Stimulated activated CD8-positive, alpha-beta memory T cell treated with anti-CD3 and anti-CD28 coated beads, Interleukin-7, amount 100 ng/mL, for 24 hours (primary cell): ENCODE data around the gene RC3H2.
"Not testable (repeated sequence)": the region's sequence is repeated elsewhere in the genome, so short reads cannot be mapped to it uniquely, and the experiment has no call there.

Experiments
- DNase-seq: peaks from one replicate; pipeline ENCODE4 v3.0.0-alpha.2; 2020; ENCODE audit warnings: low read depth

RC3H2 gene

DNA sequence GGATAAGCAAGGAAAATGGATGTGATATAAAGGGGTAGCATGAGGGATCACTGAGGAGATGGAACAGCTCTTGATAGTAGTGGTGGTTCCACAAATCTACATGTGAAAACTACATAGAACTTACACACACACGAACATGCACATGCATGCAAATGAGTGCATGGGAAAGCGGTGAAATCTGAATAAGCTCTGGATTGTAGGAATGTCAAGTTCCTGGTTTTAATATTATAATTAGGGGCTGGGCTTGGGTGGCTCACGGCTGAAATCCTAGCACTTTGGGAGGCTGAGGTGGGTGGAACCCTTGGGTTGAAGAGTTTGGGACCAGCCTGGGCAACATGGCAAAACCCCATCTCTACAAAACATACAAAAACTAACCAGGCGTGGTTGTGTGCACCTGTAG lies 63.7 kb downstream of the RC3H2 start:
- no peak for DNase-seq

DNA sequence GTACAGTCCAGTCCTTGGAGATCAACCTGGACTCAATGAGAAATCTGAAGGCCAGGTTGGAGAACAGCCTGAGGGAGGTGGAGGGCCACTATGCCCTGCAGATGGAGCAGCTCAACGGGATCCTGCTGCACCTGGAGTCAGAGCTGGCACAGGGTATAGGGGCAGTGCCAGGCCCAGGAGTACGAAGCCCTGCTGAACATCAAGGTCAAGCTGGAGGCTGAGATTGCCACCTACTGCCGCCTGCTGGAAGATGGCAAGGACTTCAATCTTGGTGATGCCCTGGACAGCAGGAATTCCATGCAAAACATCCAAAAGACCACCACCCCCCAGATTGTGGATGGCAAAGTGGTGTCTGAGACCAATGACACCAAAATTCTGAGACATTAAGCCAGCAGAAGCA lies 66.7 kb downstream of the RC3H2 start:
- not testable (repeated sequence) for DNase-seq

DNA sequence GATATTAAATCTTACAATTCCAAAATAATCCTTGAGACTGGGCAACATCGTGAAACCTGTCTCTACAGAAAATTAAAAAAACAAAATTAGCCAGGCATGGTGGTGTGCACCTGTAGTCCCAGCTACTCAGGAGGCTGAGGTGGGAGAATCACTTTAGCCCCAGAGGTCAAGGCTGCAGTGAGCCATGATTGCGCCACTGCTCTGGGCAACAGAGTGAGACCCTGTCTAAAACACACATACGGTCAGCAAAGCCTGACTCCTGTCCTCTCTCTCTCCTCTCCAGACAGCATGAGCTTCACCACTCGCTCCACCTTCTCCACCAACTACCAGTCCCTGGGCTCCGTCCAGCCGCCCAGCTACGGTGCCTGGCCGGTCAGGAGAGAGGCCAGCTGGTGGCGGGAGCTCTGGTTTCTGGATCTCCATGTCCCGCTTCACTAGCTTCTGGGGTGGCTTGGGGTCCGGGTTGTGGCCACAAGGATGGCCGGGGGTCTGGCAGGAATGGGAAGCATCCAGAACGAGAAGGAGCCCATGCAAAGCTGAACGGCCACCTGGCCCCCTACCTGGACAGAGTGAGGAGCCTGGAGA lies 67.8 kb downstream of the RC3H2 start:
- no peak for DNase-seq

GRCh38 chr9:122835313-122835731 lies 69.8 kb downstream of the RC3H2 start:
- no peak for DNase-seq

DNA sequence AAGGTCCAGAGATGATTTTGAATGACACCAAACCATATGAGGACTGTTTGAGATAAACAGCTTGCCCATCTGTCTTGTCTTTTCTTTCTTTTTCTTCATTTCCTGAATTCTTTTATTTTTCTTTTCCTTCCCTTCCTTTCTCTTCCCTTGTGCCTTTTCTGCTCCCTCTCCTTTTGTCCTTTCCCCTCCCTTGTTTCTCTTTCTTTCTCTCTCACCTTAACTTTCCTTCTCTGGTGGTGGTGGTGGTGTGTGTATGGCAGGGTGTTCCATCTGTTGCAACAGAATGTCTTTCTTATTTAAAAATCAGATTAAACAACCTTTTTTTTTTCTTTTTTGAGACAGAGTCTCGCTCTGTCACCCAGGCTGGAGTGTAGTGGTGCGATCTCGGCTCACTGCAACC lies 73.0 kb downstream of the RC3H2 start:
- DNase-seq: no peak

DNA sequence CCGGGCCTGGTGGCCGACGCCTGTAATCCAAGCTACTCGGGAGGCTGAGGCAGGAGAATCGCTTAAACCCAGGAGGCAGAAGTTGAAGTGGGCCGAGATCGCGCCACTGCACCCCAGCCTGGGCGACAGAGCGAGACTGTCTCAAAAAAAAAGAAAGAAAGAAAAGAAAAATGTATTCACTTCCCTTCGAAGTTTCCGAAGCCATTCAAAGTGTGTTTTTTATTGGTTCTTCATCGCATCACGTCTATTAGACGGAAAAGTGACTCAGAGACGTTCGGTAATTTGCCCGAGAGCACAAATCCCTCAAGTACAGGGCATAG lies 76.2 kb downstream of the RC3H2 start:
- DNase-seq: not testable (repeated sequence)

DNA sequence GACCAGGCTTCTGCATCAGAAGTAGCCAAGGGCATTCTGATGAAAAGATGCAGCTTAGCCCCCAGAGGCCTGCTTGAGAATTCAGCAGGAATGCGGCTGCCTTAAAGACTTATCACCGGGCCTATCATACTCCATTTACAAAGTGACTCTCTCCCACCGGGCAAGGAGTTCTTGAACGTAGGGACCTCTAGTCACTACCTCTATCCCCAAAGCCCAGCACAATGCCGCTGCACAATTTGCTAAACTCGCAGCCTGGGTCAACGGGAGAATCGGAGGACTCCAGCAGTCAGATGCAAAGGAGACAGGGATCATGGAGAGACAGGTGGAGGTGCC lies 77.4 kb downstream of the RC3H2 start:
- DNase-seq: no peak

GRCh38 chr9:122822938-122823337 lies 82.2 kb downstream of the RC3H2 start:
- DNase-seq: no peak

DNA sequence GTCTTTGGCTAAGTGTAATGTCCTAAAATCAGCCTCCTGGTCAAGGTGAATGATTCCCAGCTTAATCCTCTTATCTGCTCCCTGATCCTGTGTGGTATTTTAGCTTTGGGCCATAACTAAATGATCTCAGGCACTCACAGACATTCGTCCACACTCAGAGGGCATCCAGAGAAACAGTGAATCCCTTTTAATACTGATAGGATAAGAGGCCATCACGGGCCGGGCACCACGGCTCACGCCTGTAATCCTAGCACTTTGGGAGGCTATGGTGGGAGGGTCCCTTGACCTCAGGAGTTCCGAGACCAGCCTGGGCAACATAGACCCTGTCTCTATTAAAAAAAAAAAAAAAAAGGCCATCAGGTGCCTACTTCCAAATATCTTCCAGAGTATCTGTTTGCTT lies 83.1 kb downstream of the RC3H2 start:
- no peak for DNase-seq

DNA sequence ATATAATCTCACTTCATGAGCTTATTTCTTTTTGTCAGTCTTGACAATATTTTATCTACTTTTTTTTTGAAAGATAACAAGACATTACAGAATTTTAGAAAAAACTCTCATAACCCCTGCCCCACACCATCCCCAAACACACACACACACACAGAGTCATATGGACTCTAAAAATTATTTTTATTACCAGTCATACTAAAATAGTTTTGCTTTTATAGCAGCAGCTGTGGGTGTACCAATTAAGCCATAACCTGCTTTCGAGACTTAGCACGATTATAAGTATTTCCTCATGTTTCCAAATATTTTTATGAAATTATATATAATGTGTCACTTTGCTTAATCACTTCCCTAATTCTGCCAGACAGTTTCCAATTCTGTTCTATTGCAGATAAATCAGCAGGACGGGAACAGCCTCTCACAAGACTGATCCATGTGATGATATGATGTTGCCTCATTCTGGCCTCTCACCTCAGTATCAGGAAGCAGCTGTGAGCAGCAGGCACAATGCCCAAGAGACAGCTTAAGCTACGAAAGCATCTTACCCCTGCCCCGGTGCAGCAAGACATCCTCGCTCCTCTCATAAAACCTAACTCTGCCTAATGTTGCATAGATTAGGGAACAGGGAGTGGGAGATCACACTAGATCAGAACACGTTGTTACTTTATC lies 83.7 kb downstream of the RC3H2 start:
- no peak for DNase-seq

GRCh38 chr9:122820490-122820845 lies 84.7 kb downstream of the RC3H2 start:
- DNase-seq: no peak

GRCh38 chr9:122819791-122820489 lies 85.2 kb downstream of the RC3H2 start:
- no peak for DNase-seq

GRCh38 chr9:122819326-122819725 lies 85.8 kb downstream of the RC3H2 start:
- no peak for DNase-seq

GRCh38 chr9:122816163-122816867 lies 88.8 kb downstream of the RC3H2 start:
- DNase-seq: no peak

GRCh38 chr9:122815544-122815943 lies 89.6 kb downstream of the RC3H2 start:
- DNase-seq: no peak

DNA sequence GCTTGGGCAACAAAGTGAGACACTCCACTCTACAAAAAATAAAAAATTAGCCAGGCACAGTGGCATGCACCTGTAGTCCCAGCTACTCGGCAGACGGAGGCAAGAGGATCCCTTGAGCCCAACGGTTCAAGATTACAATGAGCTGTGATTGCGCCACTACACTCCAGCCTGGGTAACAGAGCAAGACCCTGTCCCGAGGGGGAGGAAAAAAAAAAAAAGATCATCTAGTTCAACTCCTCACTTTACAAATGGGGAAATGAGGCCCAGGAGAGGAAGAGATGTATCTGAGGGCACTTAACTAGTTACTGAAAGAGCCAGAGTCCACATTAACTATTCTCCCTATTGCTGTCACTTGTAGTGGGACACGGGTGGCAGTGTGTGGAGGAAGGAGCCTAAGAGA lies 90.6 kb downstream of the RC3H2 start:
- DNase-seq: no peak

- DNase-seq: no peak
Measured at GRCh38 chr9:122812736-122813135, 92.4 kb downstream of the RC3H2 start.

- DNase-seq: peak; percentile 59
Measured at GRCh38 chr9:122810306-122810946, 94.7 kb downstream of the RC3H2 start.

DNA sequence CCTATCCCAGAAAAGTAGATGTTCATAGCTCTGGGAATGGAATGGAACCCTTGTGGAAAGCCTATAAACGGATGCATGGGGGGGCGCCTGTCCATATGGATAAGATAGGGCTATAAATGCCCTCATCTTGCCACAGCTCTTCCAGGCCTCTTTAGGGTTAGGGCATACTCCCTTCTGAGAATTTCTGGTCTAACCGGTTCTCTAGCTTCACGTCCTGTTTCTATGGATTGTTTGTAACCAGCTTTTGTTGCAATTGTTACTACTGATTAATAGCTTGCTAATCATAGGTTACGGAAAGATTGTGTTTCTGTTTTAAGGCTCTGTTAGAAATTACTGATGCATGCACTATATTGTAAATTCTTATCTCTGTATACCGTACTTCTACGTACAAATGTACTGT lies 95.9 kb downstream of the RC3H2 start:
- not testable (repeated sequence) for DNase-seq

GRCh38 chr9:122808141-122808540 lies 97.0 kb downstream of the RC3H2 start:
- DNase-seq: no peak

- DNase-seq: peak; percentile 6
Measured at GRCh38 chr9:122807271-122807900, 97.8 kb downstream of the RC3H2 start.

DNA sequence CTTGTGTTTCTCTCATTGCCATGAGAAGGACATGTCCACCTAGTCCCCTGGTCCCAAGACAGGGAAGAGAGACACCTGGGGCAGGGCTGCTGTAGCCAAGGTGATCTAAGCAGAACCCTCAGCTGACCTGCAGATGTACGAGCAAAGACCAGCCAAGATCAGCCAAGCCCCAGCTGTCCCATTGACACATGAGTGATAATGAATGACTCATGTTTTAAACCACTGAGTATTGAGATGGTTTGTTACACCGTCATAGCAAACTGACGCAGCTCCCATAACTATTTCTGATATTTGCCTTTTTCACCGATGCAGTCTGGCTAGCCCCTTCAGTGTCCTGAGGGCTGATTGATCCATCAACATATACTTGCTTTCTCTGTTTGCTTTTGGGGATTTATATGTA lies 98.5 kb downstream of the RC3H2 start:
- no peak for DNase-seq
